GM23338 (cell line): ENCODE results near the gene S100PBP. TPM values are rescaled to one million over a fixed set of nuclear protein-coding genes. Genes with fewer than 3 reads are reported as not detected.
A peak's percentile ranks its signal among the peaks of the same experiment; 100 is the strongest.

ENCODE experiments used
- ATAC-seq: fragments of 200-7000 bp; cut with Tn5 transposase; 3 replicates; pipeline ENCODE4 v1.9.1; 2020
- DNase-seq: peaks from one replicate; pipeline ENCODE4 v3.0.0-alpha.2; 2015; ENCODE audit warnings: low spot score
- H2AFZ ChIP-seq: fragments of 200-600 bp; sonication (generic); 2 replicates; pipeline ENCODE4 v1.8.0; 2016; ENCODE audit warnings: antibody characterized with exemption, mild to moderate bottlenecking, moderate library complexity
- H3F3A ChIP-seq: fragments of 200-600 bp; sonication (generic); replicated peaks from 2 replicates; pipeline ENCODE4 v1.8.0; 2017; ENCODE audit warnings: antibody characterized with exemption, mixed run types, low read depth
- H3K27ac ChIP-seq: fragments of 200-600 bp; sonication (generic); 2 replicates; pipeline ENCODE4 v1.6.1; 2016; ENCODE audit warnings: low read depth
- H3K27me3 ChIP-seq: fragments of 200-600 bp; sonication (generic); 2 replicates; pipeline ENCODE4 v1.8.0; 2016; ENCODE audit warnings: mild to moderate bottlenecking, mixed run types, moderate library complexity; ENCODE audit not compliant: insufficient read depth
- H3K36me3 ChIP-seq: fragments of 200-600 bp; sonication (generic); 2 replicates; pipeline ENCODE4 v1.8.0; 2016; ENCODE audit warnings: mild to moderate bottlenecking; ENCODE audit not compliant: insufficient read depth
- H3K4me1 ChIP-seq: fragments of 200-600 bp; sonication (generic); 2 replicates; pipeline ENCODE4 v1.8.0; 2016; ENCODE audit warnings: mild to moderate bottlenecking, moderate library complexity; ENCODE audit not compliant: insufficient read depth
- H3K4me2 ChIP-seq: fragments of 200-600 bp; sonication (generic); 2 replicates; pipeline ENCODE4 v1.7.1; 2017; ENCODE audit warnings: mixed run types
- H3K4me3 ChIP-seq: fragments of 200-600 bp; sonication (generic); 2 replicates; pipeline ENCODE4 v1.6.1; 2016; ENCODE audit warnings: mixed run types
- H3K79me2 ChIP-seq: fragments of 200-600 bp; sonication (generic); replicated peaks from 2 replicates; pipeline ENCODE4 v1.8.0; 2017; ENCODE audit warnings: mild to moderate bottlenecking; ENCODE audit not compliant: insufficient read depth
- H3K9me2 ChIP-seq: fragments of 200-600 bp; sonication (generic); 2 replicates; pipeline ENCODE4 v1.8.0; 2017; ENCODE audit not compliant: insufficient read depth
- H4K20me1 ChIP-seq: fragments of 200-600 bp; sonication (generic); replicated peaks from 2 replicates; pipeline ENCODE4 v1.8.0; 2017; ENCODE audit warnings: mild to moderate bottlenecking; ENCODE audit not compliant: insufficient read depth
- H3K27ac Mint-ChIP-seq: 2 replicates; pipeline ENCODE4 v1.8.0; 2020; ENCODE audit warnings: inconsistent platforms, mild to moderate bottlenecking, moderate library complexity, mixed read lengths
- H3K27me3 Mint-ChIP-seq: 3 replicates; pipeline ENCODE4 v1.8.0; 2022; ENCODE audit warnings: low read depth, mild to moderate bottlenecking, moderate library complexity, mixed read lengths, inconsistent platforms; ENCODE audit not compliant: insufficient read depth, poor library complexity
- H3K36me3 Mint-ChIP-seq: 3 replicates; pipeline ENCODE4 v1.8.0; 2021; ENCODE audit warnings: low read depth, mild to moderate bottlenecking, inconsistent platforms, moderate library complexity, mixed read lengths
- H3K4me1 Mint-ChIP-seq: 3 replicates; pipeline ENCODE4 v1.8.0; 2020; ENCODE audit warnings: mild to moderate bottlenecking, inconsistent platforms, mixed read lengths
- H3K4me3 Mint-ChIP-seq: 3 replicates; pipeline ENCODE4 v1.8.0; 2021; ENCODE audit warnings: moderate library complexity, mild to moderate bottlenecking, inconsistent platforms, mixed read lengths
- H3K9me3 Mint-ChIP-seq: 3 replicates; pipeline ENCODE4 v1.8.0; 2020; ENCODE audit warnings: moderate library complexity, mild to moderate bottlenecking, inconsistent platforms, mixed read lengths
- CREB1 ChIP-seq: fragments of 250-450 bp; sonication (Bioruptor Pico); IDR thresholded peaks from 2 replicates; pipeline ENCODE4 v1.5.0; 2020; ENCODE audit warnings: low read depth, mild to moderate bottlenecking, moderate library complexity
- EZH2 ChIP-seq: fragments of 200-600 bp; sonication (generic); IDR thresholded peaks from one replicate; pipeline ENCODE4 v1.8.0; 2017; ENCODE audit warnings: antibody characterized with exemption, mild to moderate bottlenecking, low read depth; ENCODE audit not compliant: unreplicated experiment
- EZH2phosphoT487 ChIP-seq: fragments of 200-600 bp; sonication (generic); IDR thresholded peaks from one replicate; pipeline ENCODE4 v1.8.1; 2018; ENCODE audit warnings: antibody characterized with exemption; ENCODE audit not compliant: unreplicated experiment
- JUNB ChIP-seq: IDR thresholded peaks from one replicate; pipeline ENCODE4 v1.6.1; 2016; ENCODE audit warnings: antibody characterized with exemption; ENCODE audit not compliant: unreplicated experiment
- POLR2AphosphoS5 ChIP-seq: IDR thresholded peaks from 2 replicates; pipeline ENCODE4 v1.6.1; 2016; ENCODE audit warnings: antibody characterized with exemption, low read depth
- STAT1 ChIP-seq: IDR thresholded peaks from one replicate; pipeline ENCODE4 v1.6.1; 2016; ENCODE audit warnings: antibody characterized with exemption; ENCODE audit not compliant: unreplicated experiment
- ZNF114 ChIP-seq: fragments of 250-450 bp; sonication (Bioruptor Pico); IDR thresholded peaks from 2 replicates; pipeline ENCODE4 v1.5.0; 2020; ENCODE audit warnings: mild to moderate bottlenecking, moderate library complexity
- ZNF331 ChIP-seq: fragments of 250-450 bp; sonication (Bioruptor Pico); IDR thresholded peaks from 2 replicates; pipeline ENCODE4 v1.5.0; 2020; ENCODE audit warnings: low read depth, mild to moderate bottlenecking, moderate library complexity
- polyA plus RNA-seq: library from polyadenylated mRNA; unstranded; fragments of >200 nt; fragmentation: Nextera tagmentation; extraction: Ambion mirVana; gene quantifications from 2 replicates; pipeline ENCODE4 v1.2.1, GENCODE V29; 2016
- total RNA-seq: library from RNA; depleted of rRNA; stranded (reverse); fragments of >200 nt; shearing (Covaris generic); gene quantifications from 2 replicates; pipeline ENCODE4 v1.2.3, GENCODE V29; 2014
- TF ChIP-seq, protein P1 (sequence below): IDR thresholded peaks from one replicate; pipeline ENCODE4 v1.6.1; 2018; ENCODE audit warnings: antibody characterized with exemption; ENCODE audit not compliant: unreplicated experiment
- TF ChIP-seq, protein P2 (sequence below), 2 experiments: fragments of 200-600 bp in 1 of 2; sonication (generic) in 1 of 2; conservative IDR thresholded peaks; 2 replicates each; pipeline versions ENCODE4 v1.5.1 to v1.6.1; 2016 to 2017; ENCODE audit warnings: antibody characterized with exemption in 2 of 2, low read depth in 2 of 2, mild to moderate bottlenecking in 2 of 2, moderate library complexity in 1 of 2

Gene S100PBP
- total and polyA plus RNA-seq, 2 experiments from 2014 or later = 30.6 to 65.2 TPM

- peaks cover 38% of the 10 kb centered on the region for H3K27me3 ChIP-seq
- no peaks in the 10 kb centered on the region for H4K20me1 ChIP-seq
- Mint-ChIP-seq H3K27me3 (peaks cover 28% of the 10 kb centered on the region), H3K4me1 (peaks cover 21% of the 10 kb centered on the region), H3K27ac (no peak overlapping the region), H3K4me3 (peak overlapping the region; percentile 74; the same call in 1 of the 3 replicates), H3K36me3 (no peaks in the 10 kb centered on the region; the same call in 2 of the 3 replicates), H3K9me3 (no peaks in the 10 kb centered on the region; the same call in 2 of the 3 replicates)
- H3F3A ChIP-seq = peaks cover 9% of the 10 kb centered on the region; the same call in 1 of the 2 replicates
- H3K36me3 ChIP-seq = no peaks in the 10 kb centered on the region
- H2AFZ ChIP-seq = no peak overlapping the region
- H3K4me2 ChIP-seq = no peak overlapping the region
- TF ChIP-seq ZNF331 (no peak), EZH2 (no peak), EZH2phosphoT487 (no peak), JUNB (no peak), ZNF114 (CRISPR knock-in tag) (no peak), CREB1 (CRISPR knock-in tag) (no peak), STAT1 (no peak), POLR2AphosphoS5 (no peak)
- TF ChIP-seq, protein P1, sequence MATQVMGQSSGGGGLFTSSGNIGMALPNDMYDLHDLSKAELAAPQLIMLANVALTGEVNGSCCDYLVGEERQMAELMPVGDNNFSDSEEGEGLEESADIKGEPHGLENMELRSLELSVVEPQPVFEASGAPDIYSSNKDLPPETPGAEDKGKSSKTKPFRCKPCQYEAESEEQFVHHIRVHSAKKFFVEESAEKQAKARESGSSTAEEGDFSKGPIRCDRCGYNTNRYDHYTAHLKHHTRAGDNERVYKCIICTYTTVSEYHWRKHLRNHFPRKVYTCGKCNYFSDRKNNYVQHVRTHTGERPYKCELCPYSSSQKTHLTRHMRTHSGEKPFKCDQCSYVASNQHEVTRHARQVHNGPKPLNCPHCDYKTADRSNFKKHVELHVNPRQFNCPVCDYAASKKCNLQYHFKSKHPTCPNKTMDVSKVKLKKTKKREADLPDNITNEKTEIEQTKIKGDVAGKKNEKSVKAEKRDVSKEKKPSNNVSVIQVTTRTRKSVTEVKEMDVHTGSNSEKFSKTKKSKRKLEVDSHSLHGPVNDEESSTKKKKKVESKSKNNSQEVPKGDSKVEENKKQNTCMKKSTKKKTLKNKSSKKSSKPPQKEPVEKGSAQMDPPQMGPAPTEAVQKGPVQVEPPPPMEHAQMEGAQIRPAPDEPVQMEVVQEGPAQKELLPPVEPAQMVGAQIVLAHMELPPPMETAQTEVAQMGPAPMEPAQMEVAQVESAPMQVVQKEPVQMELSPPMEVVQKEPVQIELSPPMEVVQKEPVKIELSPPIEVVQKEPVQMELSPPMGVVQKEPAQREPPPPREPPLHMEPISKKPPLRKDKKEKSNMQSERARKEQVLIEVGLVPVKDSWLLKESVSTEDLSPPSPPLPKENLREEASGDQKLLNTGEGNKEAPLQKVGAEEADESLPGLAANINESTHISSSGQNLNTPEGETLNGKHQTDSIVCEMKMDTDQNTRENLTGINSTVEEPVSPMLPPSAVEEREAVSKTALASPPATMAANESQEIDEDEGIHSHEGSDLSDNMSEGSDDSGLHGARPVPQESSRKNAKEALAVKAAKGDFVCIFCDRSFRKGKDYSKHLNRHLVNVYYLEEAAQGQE = no peak
- TF ChIP-seq, protein P2, sequence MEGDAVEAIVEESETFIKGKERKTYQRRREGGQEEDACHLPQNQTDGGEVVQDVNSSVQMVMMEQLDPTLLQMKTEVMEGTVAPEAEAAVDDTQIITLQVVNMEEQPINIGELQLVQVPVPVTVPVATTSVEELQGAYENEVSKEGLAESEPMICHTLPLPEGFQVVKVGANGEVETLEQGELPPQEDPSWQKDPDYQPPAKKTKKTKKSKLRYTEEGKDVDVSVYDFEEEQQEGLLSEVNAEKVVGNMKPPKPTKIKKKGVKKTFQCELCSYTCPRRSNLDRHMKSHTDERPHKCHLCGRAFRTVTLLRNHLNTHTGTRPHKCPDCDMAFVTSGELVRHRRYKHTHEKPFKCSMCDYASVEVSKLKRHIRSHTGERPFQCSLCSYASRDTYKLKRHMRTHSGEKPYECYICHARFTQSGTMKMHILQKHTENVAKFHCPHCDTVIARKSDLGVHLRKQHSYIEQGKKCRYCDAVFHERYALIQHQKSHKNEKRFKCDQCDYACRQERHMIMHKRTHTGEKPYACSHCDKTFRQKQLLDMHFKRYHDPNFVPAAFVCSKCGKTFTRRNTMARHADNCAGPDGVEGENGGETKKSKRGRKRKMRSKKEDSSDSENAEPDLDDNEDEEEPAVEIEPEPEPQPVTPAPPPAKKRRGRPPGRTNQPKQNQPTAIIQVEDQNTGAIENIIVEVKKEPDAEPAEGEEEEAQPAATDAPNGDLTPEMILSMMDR (conservative IDR thresholded peaks at IDR 0.05; ENCODE audit: low read depth in 2 of 2) = no peak
- H3K4me1 ChIP-seq = peaks cover 19% of the 10 kb centered on the region; the same call in 1 of the 2 replicates
- H3K27ac ChIP-seq = no peak overlapping the region
- no peaks in the 10 kb centered on the region for H3K79me2 ChIP-seq
- DNase-seq (no peak), ATAC-seq (no peak)
- no peak overlapping the region for H3K4me3 ChIP-seq
- H3K9me2 ChIP-seq = no peaks in the 10 kb centered on the region
Observed at GRCh38 chr1:32868806-32869455, 51.5 kb downstream of the S100PBP start.
